ENCODE measurements around the gene UBL4A. TPM values are rescaled to one million over a fixed set of nuclear protein-coding genes. Genes with fewer than 3 reads are reported as not detected.

The UBL4A gene
- 63.2 to 69.4 TPM (median 68.0 TPM) in 5 replicates for total RNA-seq (2022; extraction: Qiagen RNA extraction; ENCODE audit: low read depth)

DNA sequence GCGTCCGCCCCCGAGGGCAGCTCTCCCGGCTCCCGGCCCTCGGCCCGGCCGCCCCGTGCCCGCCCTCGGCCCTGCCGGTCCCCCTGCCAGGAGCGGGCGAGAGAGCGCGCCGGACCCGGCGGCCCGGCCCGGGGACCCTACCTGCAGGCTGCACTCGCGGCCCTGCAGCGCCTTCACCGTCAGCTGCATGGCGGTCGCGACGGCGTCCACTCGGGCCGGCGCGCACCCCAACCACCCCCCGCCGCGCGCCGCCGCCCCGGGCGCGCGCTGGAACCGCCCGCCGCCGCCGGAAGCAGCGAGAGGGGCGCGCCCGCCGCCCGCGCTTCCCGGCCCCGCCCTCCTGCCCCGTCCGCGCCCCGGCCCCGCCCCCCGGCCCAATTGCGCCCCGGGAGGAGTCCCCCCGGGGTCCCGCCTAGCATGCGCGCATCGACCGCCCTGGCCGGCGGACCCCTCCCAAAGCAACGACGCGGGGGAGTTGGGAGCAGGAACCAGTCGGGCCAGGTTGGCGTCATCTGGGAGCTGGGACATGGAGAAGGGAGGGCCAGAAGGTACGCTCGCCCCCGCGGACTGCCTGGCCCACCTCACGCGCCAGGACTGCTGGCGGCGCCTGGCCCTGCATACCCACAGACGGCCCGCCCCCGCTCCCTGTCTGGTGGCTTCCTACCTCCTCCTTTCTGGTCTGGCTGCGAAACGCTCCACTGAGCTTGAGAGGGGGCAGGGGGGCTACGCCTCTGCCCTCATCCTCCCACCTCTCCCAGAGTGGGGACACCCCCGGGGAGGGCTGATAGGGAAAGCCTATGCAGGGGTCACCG, at the start of gene UBL4A:
TSS of gene UBL4A (minus strand) at position 220 of the 812 bp plus-strand sequence. CDS start at position 189, 31 bp downstream.

DNA sequence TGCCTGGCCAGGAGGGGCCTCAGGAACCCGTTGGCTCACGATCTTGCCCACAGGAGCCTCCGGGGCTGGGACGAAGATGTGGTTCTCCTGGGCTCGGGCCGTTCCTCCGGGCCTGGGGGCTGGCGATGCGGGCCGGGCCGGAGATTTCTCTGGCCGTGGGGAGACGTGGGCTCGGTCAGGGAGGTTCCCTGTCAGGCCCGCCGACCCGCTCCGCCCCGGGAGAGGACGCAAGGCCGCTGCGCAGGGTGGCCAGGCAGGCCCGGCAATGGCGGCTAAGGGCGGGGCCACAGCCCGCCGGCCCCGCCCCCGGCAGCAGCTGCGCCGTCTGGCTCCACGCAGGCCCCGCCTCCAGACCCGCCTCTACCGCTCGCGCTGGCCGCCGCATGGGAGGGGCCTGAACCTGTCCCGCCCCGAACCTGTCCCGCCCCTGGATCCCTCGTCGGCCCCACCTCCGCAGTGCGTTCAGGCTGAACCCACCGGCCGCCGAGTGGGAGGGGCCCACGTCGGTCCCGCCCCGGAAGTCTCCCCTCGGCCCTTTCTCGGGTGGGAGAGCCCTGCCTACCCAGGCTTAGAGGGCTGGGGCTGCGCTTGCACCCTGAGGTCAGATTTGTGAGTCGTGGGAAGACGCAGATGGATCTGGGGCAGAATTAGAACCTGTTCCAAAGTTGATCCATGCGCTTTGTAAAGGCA, 29.7 kb upstream of the UBL4A start, which contains the start of gene FAM3A:
TSS of gene FAM3A (minus strand) at position 267 of the 690 bp plus-strand sequence. CDS start 460 bp downstream, outside the sequence.

GRCh38 chrX:154490414-154491083, 4.1 kb upstream of the UBL4A start, which contains the start of gene SLC10A3:
Gene SLC10A3 (minus strand): TSS chrX:154490629. CDS start chrX:154488940, 1,689 bp downstream.

DNA sequence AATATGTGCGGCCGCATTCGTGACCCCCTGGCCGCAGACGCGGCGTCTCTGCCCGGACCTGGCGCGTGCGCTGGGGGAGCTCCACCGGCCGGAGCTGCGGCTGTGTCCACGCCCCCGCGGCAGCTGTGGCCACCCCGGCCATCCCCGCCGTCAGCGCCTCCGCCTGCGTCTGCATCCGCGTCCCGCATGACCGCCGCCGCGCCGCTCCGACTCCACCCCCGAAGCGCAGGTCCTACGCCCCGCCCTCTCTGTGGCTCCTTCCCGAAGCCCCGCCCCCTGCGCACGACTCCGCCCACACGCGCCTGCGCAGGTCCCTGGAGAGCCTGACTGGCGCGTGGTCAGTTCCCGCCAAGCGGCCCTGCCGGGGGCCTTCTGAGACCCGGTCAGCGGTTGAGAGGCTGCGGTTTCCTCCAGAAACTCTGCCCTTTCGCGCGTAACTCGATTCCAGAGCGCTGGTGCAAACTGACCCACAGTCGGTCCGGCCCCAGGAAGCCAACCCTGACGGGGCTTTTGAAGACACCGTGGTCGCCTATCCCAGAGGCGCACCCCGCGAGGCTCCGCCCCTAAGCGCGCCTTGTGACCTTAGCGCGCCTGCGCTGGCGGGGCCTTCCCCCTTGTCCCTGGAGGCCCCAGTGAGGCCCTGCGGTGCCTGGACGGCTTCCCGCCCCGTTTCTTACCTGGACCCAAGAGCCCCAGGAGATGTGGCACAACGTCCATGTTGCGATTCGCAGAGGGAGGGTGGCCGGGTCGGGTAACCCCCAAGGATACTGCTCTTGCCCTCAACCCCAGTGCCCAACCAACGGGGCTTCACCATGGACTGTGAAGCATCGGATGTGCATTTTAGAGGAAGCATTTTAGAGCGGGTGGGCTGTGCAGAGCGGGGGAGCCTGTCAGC, 7.4 kb downstream of the UBL4A start, which contains the start of gene LAGE3:
TSS of gene LAGE3 (minus strand) at position 554 of the 895 bp plus-strand sequence. CDS start at position 188, 366 bp downstream.

GRCh38 chrX:154458116-154458953, 28.1 kb downstream of the UBL4A start, which contains the start of gene PLXNA3:
Gene PLXNA3 (plus strand): TSS chrX:154458281. CDS start chrX:154460184, 1,903 bp downstream.

GRCh38 chrX:154443992-154444754, 42.2 kb downstream of the UBL4A start, which contains the start of gene FAM50A:
Gene FAM50A (plus strand): TSS chrX:154444141. CDS start chrX:154444236, 95 bp downstream.

DNA sequence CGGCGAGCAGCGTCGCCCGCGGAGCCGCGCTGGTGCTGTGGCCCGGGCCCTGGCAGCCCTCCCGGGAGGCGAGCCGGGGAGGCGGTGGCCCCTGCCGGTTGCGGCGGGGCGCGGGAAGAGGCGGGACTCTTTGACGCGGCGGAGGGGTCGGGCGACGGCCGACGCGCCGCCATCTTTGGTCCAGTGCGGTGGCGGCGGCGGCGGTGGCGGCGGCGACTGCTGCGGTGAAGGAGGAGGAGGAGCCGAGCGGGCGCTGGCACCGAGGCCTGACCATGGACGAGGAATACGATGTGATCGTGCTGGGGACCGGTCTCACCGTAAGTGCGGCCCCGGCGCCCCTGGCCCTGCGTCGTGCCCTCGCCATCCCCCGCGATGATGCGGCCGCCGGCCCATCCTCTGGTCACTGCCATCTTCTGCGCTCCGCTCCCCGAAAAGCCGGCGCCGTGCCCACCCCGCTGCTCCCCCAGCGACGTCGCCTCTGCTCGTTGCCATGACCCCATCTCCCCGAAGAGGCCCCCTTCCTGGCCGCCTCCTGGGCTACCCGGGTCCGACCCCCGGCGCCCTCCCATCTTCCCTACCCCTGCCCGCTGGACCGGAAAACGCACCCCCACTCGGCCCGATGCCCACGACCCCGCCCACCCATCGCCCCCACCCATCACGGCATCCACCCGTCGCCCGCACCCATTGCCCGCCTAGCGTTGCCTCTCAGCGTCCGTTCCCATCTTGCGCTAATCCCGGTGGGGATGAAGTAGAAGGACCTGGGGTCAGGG, 49.2 kb downstream of the UBL4A start, which contains the start of gene GDI1:
TSS of gene GDI1 (plus strand) at position 172 of the 770 bp plus-strand sequence. CDS start at position 273, 101 bp downstream.

Other genes starting within 250 kb of the UBL4A start
- not detected in 5 replicates for gene OPN1MW3, start 229.0 kb downstream of the UBL4A start, total RNA-seq (2022; extraction: Qiagen RNA extraction; ENCODE audit: low read depth)
- not detected in 5 replicates for gene TEX28, start 191.5 kb downstream of the UBL4A start, total RNA-seq (2022; extraction: Qiagen RNA extraction; ENCODE audit: low read depth)
- gene TKTL1, start 190.8 kb downstream of the UBL4A start, total RNA-seq (2022; extraction: Qiagen RNA extraction; ENCODE audit: low read depth), result 0.10 to 0.23 TPM in 2 of 5 replicates, not detected in the others
- 1,432 to 1,768 TPM (median 1,617 TPM) in 5 replicates for gene FLNA, start 112.0 kb downstream of the UBL4A start, total RNA-seq (2022; extraction: Qiagen RNA extraction; ENCODE audit: low read depth)
- gene EMD, start 107.3 kb downstream of the UBL4A start, total RNA-seq (2022; extraction: Qiagen RNA extraction; ENCODE audit: low read depth), result 114 to 166 TPM (median 150 TPM) in 5 replicates
- gene RPL10, start 88.2 kb downstream of the UBL4A start, total RNA-seq (2022; extraction: Qiagen RNA extraction; ENCODE audit: low read depth), result 5,322 to 5,614 TPM (median 5,495 TPM) in 5 replicates
- 24.8 to 33.0 TPM (median 25.7 TPM) in 5 replicates for gene DNASE1L1, start 77.4 kb downstream of the UBL4A start, total RNA-seq (2022; extraction: Qiagen RNA extraction; ENCODE audit: low read depth)
- 29.2 to 38.1 TPM (median 37.3 TPM) in 5 replicates for gene TAFAZZIN, start 75.1 kb downstream of the UBL4A start, total RNA-seq (2022; extraction: Qiagen RNA extraction; ENCODE audit: low read depth)
- gene ATP6AP1, start 57.9 kb downstream of the UBL4A start, total RNA-seq (2022; extraction: Qiagen RNA extraction; ENCODE audit: low read depth), result 74.5 to 108 TPM (median 106 TPM) in 5 replicates
- 87.3 to 107 TPM (median 98.1 TPM) in 5 replicates for gene GDI1, start 49.5 kb downstream of the UBL4A start, total RNA-seq (2022; extraction: Qiagen RNA extraction; ENCODE audit: low read depth)
- gene FAM50A, start 42.5 kb downstream of the UBL4A start, total RNA-seq (2022; extraction: Qiagen RNA extraction; ENCODE audit: low read depth), result 105 to 122 TPM (median 115 TPM) in 5 replicates
- 9.0 to 14.6 TPM (median 13.0 TPM) in 5 replicates for gene PLXNA3, start 28.3 kb downstream of the UBL4A start, total RNA-seq (2022; extraction: Qiagen RNA extraction; ENCODE audit: low read depth)
- 43.3 to 74.7 TPM (median 68.4 TPM) in 5 replicates for gene LAGE3, start 7.3 kb downstream of the UBL4A start, total RNA-seq (2022; extraction: Qiagen RNA extraction; ENCODE audit: low read depth)
- 29.4 to 44.2 TPM (median 40.5 TPM) in 5 replicates for gene SLC10A3, start 4.0 kb upstream of the UBL4A start, total RNA-seq (2022; extraction: Qiagen RNA extraction; ENCODE audit: low read depth)
- 35.6 to 46.9 TPM (median 41.9 TPM) in 5 replicates for gene FAM3A, start 29.6 kb upstream of the UBL4A start, total RNA-seq (2022; extraction: Qiagen RNA extraction; ENCODE audit: low read depth)
- 1,412 to 1,586 TPM (median 1,534 TPM) in 5 replicates for gene G6PD, start 60.2 kb upstream of the UBL4A start, total RNA-seq (2022; extraction: Qiagen RNA extraction; ENCODE audit: low read depth)
- gene IKBKG, start 61.0 kb upstream of the UBL4A start, total RNA-seq (2022; extraction: Qiagen RNA extraction; ENCODE audit: low read depth), result 35.8 to 45.0 TPM (median 42.5 TPM) in 5 replicates
- 0.18 TPM in 1 of 5 replicates, not detected in the others for gene CTAG1A, start 98.5 kb upstream of the UBL4A start, total RNA-seq (2022; extraction: Qiagen RNA extraction; ENCODE audit: low read depth)
- not detected in 5 replicates for gene CTAG1B, start 132.7 kb upstream of the UBL4A start, total RNA-seq (2022; extraction: Qiagen RNA extraction; ENCODE audit: low read depth)
- not detected in 5 replicates for gene CTAG2, start 167.0 kb upstream of the UBL4A start, total RNA-seq (2022; extraction: Qiagen RNA extraction; ENCODE audit: low read depth)

Data from A549 treated with CpdA at 1 μM for 4 hours (cell line).